ENCODE measurements around the gene HSD17B11. TPM values are rescaled to one million over a fixed set of nuclear protein-coding genes. Genes with fewer than 3 reads are reported as not detected.
"Not testable (repeated sequence)": the region's sequence is repeated elsewhere in the genome, so short reads cannot be mapped to it uniquely, and the experiment has no call there.

Gene HSD17B11
- total RNA-seq, 1 donor from 2014 or later: 95.6 TPM

DNA sequence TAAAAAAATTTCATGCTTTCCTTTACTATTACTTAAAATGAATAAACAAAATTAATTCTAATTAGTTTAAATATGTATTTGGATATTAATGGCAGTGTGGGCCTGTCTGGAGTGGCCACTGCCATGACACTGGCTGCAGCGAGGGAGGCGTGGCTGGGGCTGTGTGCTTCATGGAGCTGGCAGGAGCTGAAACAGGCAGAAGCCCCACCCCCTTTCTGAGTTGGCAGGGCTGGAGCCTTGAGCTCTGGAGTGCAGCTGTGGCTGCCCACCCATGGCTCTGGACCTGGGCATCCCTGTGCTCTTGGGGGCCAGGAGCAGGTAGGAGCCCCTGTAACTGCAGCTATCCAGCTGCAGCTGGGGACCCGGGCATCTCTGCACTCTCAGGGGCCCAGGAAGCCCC lies 8.2 kb upstream of the HSD17B11 start:
- H3K4me3 ChIP-seq: no peak overlapping the region
- no peaks in the 10 kb centered on the region for H3K4me1 ChIP-seq
- ATAC-seq (no peak), DNase-seq (no peak)
- TF ChIP-seq, protein P1, sequence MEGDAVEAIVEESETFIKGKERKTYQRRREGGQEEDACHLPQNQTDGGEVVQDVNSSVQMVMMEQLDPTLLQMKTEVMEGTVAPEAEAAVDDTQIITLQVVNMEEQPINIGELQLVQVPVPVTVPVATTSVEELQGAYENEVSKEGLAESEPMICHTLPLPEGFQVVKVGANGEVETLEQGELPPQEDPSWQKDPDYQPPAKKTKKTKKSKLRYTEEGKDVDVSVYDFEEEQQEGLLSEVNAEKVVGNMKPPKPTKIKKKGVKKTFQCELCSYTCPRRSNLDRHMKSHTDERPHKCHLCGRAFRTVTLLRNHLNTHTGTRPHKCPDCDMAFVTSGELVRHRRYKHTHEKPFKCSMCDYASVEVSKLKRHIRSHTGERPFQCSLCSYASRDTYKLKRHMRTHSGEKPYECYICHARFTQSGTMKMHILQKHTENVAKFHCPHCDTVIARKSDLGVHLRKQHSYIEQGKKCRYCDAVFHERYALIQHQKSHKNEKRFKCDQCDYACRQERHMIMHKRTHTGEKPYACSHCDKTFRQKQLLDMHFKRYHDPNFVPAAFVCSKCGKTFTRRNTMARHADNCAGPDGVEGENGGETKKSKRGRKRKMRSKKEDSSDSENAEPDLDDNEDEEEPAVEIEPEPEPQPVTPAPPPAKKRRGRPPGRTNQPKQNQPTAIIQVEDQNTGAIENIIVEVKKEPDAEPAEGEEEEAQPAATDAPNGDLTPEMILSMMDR (IDR thresholded peaks at IDR 0.05): no peak
- intact Hi-C loops (cut with DNase I): no loop called here
- no peaks in the 10 kb centered on the region for H3K27me3 ChIP-seq
- no peaks in the 10 kb centered on the region for H3K9me3 ChIP-seq
- H3K36me3 ChIP-seq: no peaks in the 10 kb centered on the region
- no peak overlapping the region for H3K27ac ChIP-seq

DNA sequence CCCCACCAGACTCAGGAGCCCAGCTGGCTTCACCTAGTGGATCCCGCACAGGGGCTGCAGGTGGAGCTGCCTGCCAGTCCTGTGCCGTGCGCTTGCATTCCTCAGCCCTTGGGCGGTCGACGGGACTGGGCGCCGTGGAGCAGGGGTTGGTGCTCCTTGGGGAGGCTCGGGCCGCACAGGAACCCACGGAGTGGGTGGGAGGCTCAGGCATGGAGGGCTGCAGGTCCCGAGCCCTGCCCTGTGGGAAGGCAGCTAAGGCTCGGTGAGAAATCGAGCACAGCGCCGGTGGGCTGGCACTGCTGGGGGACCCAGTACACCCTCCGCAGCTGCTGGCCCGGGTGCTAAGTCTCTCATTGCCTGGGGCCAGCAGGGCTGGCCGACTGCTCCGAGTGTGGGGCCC lies 4.9 kb upstream of the HSD17B11 start:
- H3K4me3 ChIP-seq; ATAC-seq; H3K27me3 ChIP-seq; H3K4me1 ChIP-seq; H3K27ac ChIP-seq; intact Hi-C loops (cut with DNase I); H3K36me3 ChIP-seq; DNase-seq; H3K9me3 ChIP-seq: not testable (repeated sequence)

DNA sequence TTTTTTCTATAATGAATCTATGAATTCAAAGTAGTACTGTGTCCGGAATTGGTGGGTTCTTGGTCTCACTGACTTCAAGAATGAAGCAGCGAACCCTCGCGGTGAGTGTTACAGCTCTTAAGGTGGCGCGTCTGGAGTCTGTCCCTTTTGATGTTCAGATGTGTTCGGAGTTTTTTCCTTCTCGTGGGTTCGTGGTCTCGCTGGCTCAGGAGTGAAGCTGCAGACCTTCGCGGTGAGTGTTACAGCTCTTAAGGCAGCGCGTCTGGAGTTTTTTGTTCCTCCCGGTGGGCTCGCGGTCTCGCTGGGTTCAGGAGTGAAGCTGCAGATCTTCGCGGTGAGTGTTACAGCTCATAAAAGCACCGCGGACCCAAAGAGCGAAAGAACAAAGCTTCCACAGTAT lies 4.1 kb upstream of the HSD17B11 start:
- DNase-seq; intact Hi-C loops (cut with DNase I); H3K36me3 ChIP-seq; H3K4me3 ChIP-seq; H3K27me3 ChIP-seq; H3K27ac ChIP-seq; H3K4me1 ChIP-seq; H3K9me3 ChIP-seq; ATAC-seq: not testable (repeated sequence)

DNA sequence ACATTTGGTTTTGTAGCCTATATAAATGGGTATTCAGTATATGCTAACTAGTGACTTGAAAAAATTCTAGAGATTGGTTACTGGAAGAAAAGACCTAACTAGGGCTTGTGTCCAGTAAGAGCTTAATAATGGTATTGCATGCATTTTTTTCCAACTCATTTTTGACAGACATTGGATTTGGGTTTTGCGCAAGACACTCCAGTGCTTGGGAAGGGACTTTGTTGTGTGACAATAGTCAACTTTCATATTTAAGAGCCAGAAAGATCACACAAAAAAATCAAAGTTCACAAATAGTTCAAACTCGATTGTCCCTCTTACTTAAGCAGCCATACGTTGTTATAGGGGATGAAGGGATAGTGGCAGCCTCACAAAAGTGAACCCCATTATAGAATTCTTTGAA lies 1.2 kb upstream of the HSD17B11 start:
- Histone ChIP-seq H3K27ac (no peak overlapping the region), H3K4me1 (peaks cover 22% of the 10 kb centered on the region), H3K36me3 (no peaks in the 10 kb centered on the region), H3K9me3 (no peaks in the 10 kb centered on the region), H3K4me3 (no peak overlapping the region), H3K27me3 (no peaks in the 10 kb centered on the region)
- TF ChIP-seq, protein P1 (IDR thresholded peaks at IDR 0.05): no peak
- ATAC-seq (no peak), DNase-seq (no peak)
- intact Hi-C loops (cut with DNase I): no loop called here

DNA sequence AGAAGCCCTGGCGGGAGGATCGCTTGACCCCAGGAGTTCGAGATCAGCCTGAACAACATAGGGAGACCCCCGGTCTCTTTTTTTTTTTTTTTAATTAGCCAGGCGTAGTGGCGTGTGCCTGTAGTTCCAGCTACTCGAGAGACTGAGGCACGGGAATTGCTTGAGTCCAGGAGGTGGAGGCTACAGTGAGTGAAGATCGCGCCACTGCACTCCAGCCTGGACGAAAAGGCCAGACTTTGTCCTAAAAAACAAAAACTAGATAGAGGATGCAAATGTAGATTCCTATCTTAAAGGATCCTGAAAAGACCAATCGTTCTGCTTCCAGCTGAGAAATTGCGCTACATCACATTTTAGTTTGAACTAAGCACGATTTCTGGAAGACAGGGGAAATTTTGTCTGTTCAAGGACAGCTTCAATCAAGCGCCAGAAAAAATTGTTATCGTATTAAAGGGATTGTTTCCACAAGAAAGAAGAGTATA lies 627 bp upstream of the HSD17B11 start:
- intact Hi-C loops (cut with DNase I): no loop called here
- peak overlapping the region; percentile 70 for H3K4me3 ChIP-seq
- no peaks in the 10 kb centered on the region for H3K36me3 ChIP-seq
- no peak for DNase-seq
- TF ChIP-seq, protein P1 (IDR thresholded peaks at IDR 0.05): peak; percentile 2
- no peaks in the 10 kb centered on the region for H3K9me3 ChIP-seq
- peak overlapping the region; percentile 90 for H3K27ac ChIP-seq
- ATAC-seq: peak; percentile 11
- peaks cover 27% of the 10 kb centered on the region for H3K4me1 ChIP-seq
- no peaks in the 10 kb centered on the region for H3K27me3 ChIP-seq

DNA sequence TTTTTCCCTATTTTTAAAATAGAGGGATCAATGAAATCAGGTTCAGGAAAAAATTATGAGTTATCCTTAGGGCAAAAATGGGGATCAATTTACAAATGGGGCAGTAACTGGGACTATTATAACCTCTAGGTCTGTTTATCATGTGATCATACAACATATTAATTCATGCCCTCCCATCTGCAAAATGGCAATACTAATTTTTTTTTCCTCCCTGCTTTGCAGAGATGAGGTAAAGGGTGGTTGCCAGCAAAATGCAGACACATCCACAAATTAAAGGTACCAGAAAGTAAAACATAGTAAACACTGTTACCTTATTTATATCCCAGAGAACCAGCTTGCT lies 467 bp downstream of the HSD17B11 start:
- intact Hi-C loops (cut with DNase I): no loop called here
- Histone ChIP-seq H3K9me3 (no peaks in the 10 kb centered on the region), H3K27me3 (no peaks in the 10 kb centered on the region), H3K4me3 (peak overlapping the region; percentile 70), H3K36me3 (no peaks in the 10 kb centered on the region), H3K27ac (peak overlapping the region; percentile 90), H3K4me1 (peaks cover 27% of the 10 kb centered on the region)
- DNase-seq: no peak
- ATAC-seq: no peak
- TF ChIP-seq, protein P1 (IDR thresholded peaks at IDR 0.05): no peak

DNA sequence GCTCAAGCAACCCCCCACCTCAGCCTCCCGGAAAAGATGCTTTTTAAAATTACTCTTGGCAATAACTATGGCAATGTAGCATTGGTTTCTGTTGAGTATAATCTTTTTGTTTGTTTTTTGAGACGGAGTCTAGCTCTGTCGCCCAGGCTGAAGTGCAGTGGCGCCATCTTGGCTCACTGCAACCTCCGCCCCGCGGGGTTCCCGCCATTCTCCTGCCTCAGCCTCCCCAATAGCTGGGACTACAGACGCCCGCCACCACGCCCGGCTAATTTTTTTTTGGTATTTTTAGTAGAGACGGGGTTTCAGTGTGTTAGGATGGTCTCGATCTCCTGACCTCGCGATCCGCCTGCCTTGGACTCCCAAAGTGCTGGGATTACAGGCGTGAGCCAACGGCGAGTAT lies 933 bp downstream of the HSD17B11 start:
- DNase-seq; H3K9me3 ChIP-seq; ATAC-seq; H3K36me3 ChIP-seq; intact Hi-C loops (cut with DNase I); H3K27me3 ChIP-seq: not testable (repeated sequence)
- peak overlapping the region; percentile 70 for H3K4me3 ChIP-seq
- H3K4me1 ChIP-seq: peaks cover 27% of the 10 kb centered on the region
- H3K27ac ChIP-seq: peak overlapping the region; percentile 90

All from upper lobe of right lung (tissue), 1 donor.